IMR-90 (cell line): Measurements from ENCODE around the gene TMEM62. TPM values are rescaled to one million over a fixed set of nuclear protein-coding genes. Genes with fewer than 3 reads are reported as not detected.
A peak's percentile ranks its signal among the peaks of the same experiment; 100 is the strongest.

Experiments
- ATAC-seq: fragments of 200-7000 bp; cut with Tn5 transposase; 2 replicates; pipeline ENCODE4 v1.9.1; 2020; ENCODE audit warnings: low read depth, mild to moderate bottlenecking, moderate library complexity
- BruUV-seq: library from RNA; stranded (reverse); fragments of 400-500 nt; replicated peaks from 2 replicates; lab custom pipeline; 2021; lab: Mats Ljungman, UMichigan
- CTCF ChIA-PET: fragments of 300-600 bp; formaldehyde crosslinking; extraction: SDS; loops from one replicate; lab custom pipeline; 2021; ENCODE audit warnings: antibody characterized with exemption; lab: Yijun Ruan, JAX
- POLR2A ChIA-PET: fragments of 300-600 bp; sonication (Branson Sonifier 250); formaldehyde crosslinking; loops from one replicate; lab custom pipeline; 2022; ENCODE audit warnings: antibody characterized with exemption; ENCODE audit not compliant: unreplicated experiment; lab: Charles Lee
- DNase-seq: peaks from one replicate; pipeline ENCODE4 v3.0.0; 2013
- H2AFZ ChIP-seq: replicated peaks from 2 replicates; pipeline ENCODE3; 2013; ENCODE audit warnings: low read length, mild to moderate bottlenecking; ENCODE audit not compliant: poor library complexity
- H2AK5ac ChIP-seq: 2 replicates; pipeline ENCODE4 v1.6.1; 2013; ENCODE audit warnings: low read depth, low read length, inconsistent platforms
- H2AK9ac ChIP-seq: replicated peaks from 2 replicates; pipeline ENCODE3; 2013; ENCODE audit warnings: mild to moderate bottlenecking, low read depth, low read length, moderate library complexity; ENCODE audit not compliant: poor library complexity
- H2BK120ac ChIP-seq: 2 replicates; pipeline ENCODE4 v1.6.1; 2013; ENCODE audit warnings: low read depth, low read length, inconsistent platforms
- H2BK15ac ChIP-seq: 3 replicates; pipeline ENCODE4 v1.6.1; 2013; ENCODE audit warnings: low read depth, low read length, inconsistent platforms
- H2BK20ac ChIP-seq: 2 replicates; pipeline ENCODE4 v1.6.1; 2013; ENCODE audit warnings: low read depth, mild to moderate bottlenecking, inconsistent platforms, low read length, moderate library complexity
- H2BK5ac ChIP-seq: 2 replicates; pipeline ENCODE4 v1.6.1; 2013; ENCODE audit warnings: mild to moderate bottlenecking, low read depth, low read length, inconsistent platforms; ENCODE audit not compliant: poor library complexity, severe bottlenecking
- H3K14ac ChIP-seq: replicated peaks from 2 replicates; pipeline ENCODE4 v1.6.1; 2013; ENCODE audit warnings: low read depth, low read length, inconsistent platforms
- H3K18ac ChIP-seq: 2 replicates; pipeline ENCODE4 v1.6.1; 2013; ENCODE audit warnings: low read depth, low read length, control low read depth
- H3K23ac ChIP-seq: 2 replicates; pipeline ENCODE4 v1.6.1; 2013; ENCODE audit warnings: low read depth, low read length, inconsistent platforms
- H3K27ac ChIP-seq: 2 replicates; pipeline ENCODE4 v1.5.1; 2013; ENCODE audit warnings: mild to moderate bottlenecking, control low read depth, low read length; ENCODE audit not compliant: insufficient read depth
- H3K27me3 ChIP-seq: 2 replicates; pipeline ENCODE4 v1.6.1; 2013; ENCODE audit warnings: low read length; ENCODE audit not compliant: control insufficient read depth, insufficient read depth
- H3K36me3 ChIP-seq: 2 replicates; pipeline ENCODE4 v1.6.1; 2013; ENCODE audit warnings: low read length, mixed read lengths; ENCODE audit not compliant: control insufficient read depth, insufficient read depth
- H3K4ac ChIP-seq: 2 replicates; pipeline ENCODE4 v1.6.1; 2013; ENCODE audit warnings: low read depth, low read length, inconsistent platforms
- H3K4me1 ChIP-seq: 2 replicates; pipeline ENCODE4 v1.6.1; 2013; ENCODE audit warnings: low read length, mixed read lengths; ENCODE audit not compliant: control insufficient read depth, insufficient read depth
- H3K4me2 ChIP-seq: 2 replicates; pipeline ENCODE4 v1.6.1; 2013; ENCODE audit warnings: low read depth, mild to moderate bottlenecking, control low read depth, low read length, moderate library complexity
- H3K4me3 ChIP-seq: 2 replicates; pipeline ENCODE4 v1.5.1; 2013; ENCODE audit warnings: low read depth, mild to moderate bottlenecking, control low read depth, low read length, moderate library complexity; ENCODE audit not compliant: insufficient read depth
- H3K56ac ChIP-seq: 2 replicates; pipeline ENCODE4 v1.6.1; 2013; ENCODE audit warnings: low read length, inconsistent platforms; ENCODE audit not compliant: insufficient read depth; ENCODE audit errors: extremely low read depth
- H3K79me1 ChIP-seq, 2 experiments: 2 replicates each; pipeline ENCODE4 v1.6.1; 2013; ENCODE audit warnings: low read length in 2 of 2, inconsistent platforms in 1 of 2, low read depth in 1 of 2
- H3K9ac ChIP-seq: 2 replicates; pipeline ENCODE4 v1.6.1; 2013; ENCODE audit warnings: low read depth, low read length, control low read depth
- H3K9me1 ChIP-seq: 2 replicates; pipeline ENCODE4 v1.6.1; 2013; ENCODE audit warnings: low read length, inconsistent platforms; ENCODE audit not compliant: insufficient read depth
- H3K9me3 ChIP-seq: 2 replicates; pipeline ENCODE4 v1.6.1; 2013; ENCODE audit warnings: low read length; ENCODE audit not compliant: control insufficient read depth, insufficient read depth
- H4K20me1 ChIP-seq: 2 replicates; pipeline ENCODE4 v1.6.1; 2013; ENCODE audit warnings: low read length, inconsistent platforms; ENCODE audit not compliant: insufficient read depth
- H4K5ac ChIP-seq: 2 replicates; pipeline ENCODE4 v1.6.1; 2013; ENCODE audit warnings: mild to moderate bottlenecking, low read depth, low read length, control low read depth
- H4K8ac ChIP-seq, 2 experiments: 2 replicates each; pipeline ENCODE4 v1.6.1; 2013; ENCODE audit warnings: low read depth in 2 of 2, low read length in 2 of 2, control low read depth in 1 of 2, inconsistent platforms in 1 of 2
- H4K91ac ChIP-seq: 2 replicates; pipeline ENCODE4 v1.6.1; 2013; ENCODE audit warnings: low read depth, low read length, inconsistent platforms; ENCODE audit not compliant: insufficient read depth
- CEBPB ChIP-seq: IDR thresholded peaks from 2 replicates; pipeline ENCODE4 v1.6.1; 2012; ENCODE audit warnings: low read depth, low read length, improper control_type of control experiment
- CHD1 ChIP-seq: IDR thresholded peaks from 2 replicates; pipeline ENCODE4 v1.6.1; 2012; ENCODE audit warnings: low read depth, low read length, improper control_type of control experiment
- CTCF ChIP-seq: conservative IDR thresholded peaks from 2 replicates; pipeline ENCODE4 v1.5.1; 2012; ENCODE audit warnings: mild to moderate bottlenecking, low read depth, low read length, improper control_type of control experiment
- ELK1 ChIP-seq: fragments of 150-350 bp; IDR thresholded peaks from 2 replicates; pipeline ENCODE4 v1.6.1; 2016; ENCODE audit warnings: low read depth, mild to moderate bottlenecking, low read length, moderate library complexity, borderline replicate concordance
- FOS ChIP-seq: fragments of 150-350 bp; IDR thresholded peaks from 2 replicates; pipeline ENCODE4 v1.6.1; 2016; ENCODE audit warnings: low read depth, low read length
- MAFK ChIP-seq: IDR thresholded peaks from 2 replicates; pipeline ENCODE4 v1.6.1; 2012; ENCODE audit warnings: low read depth, low read length, improper control_type of control experiment
- MAZ ChIP-seq: IDR thresholded peaks from 2 replicates; pipeline ENCODE4 v1.6.1; 2012; ENCODE audit warnings: low read depth, mild to moderate bottlenecking, low read length, improper control_type of control experiment, moderate library complexity, borderline replicate concordance
- NFE2L2 ChIP-seq: fragments of 150-350 bp; IDR thresholded peaks from 2 replicates; pipeline ENCODE4 v1.6.1; 2016; ENCODE audit warnings: low read depth, mild to moderate bottlenecking, low read length
- POLR2A ChIP-seq: IDR thresholded peaks from 2 replicates; pipeline ENCODE4 v1.6.1; 2012; ENCODE audit warnings: mild to moderate bottlenecking, low read depth, low read length
- RAD21 ChIP-seq: IDR thresholded peaks from 2 replicates; pipeline ENCODE4 v1.6.1; 2012; ENCODE audit warnings: low read length, improper control_type of control experiment
- RCOR1 ChIP-seq: IDR thresholded peaks from 2 replicates; pipeline ENCODE4 v1.6.1; 2012; ENCODE audit warnings: mild to moderate bottlenecking, low read length, improper control_type of control experiment; ENCODE audit not compliant: insufficient replicate concordance
- WGBS, 2 experiments: methylation state at CpG; one replicate each; pipeline versions ENCODE4 v1.1.5 to v1.1.7; 2013; ENCODE audit warnings: missing lambda C conversion rate in 2 of 2; ENCODE audit not compliant: insufficient read length in 1 of 2; ENCODE audit errors: extremely low coverage in 2 of 2; 5-methylcytosine and 5-hydroxymethylcytosine counted together
- dilution Hi-C: fragments of 300-500 bp; cut with HindIII; formaldehyde crosslinking; loops from one replicate; pipeline ENCODE4 v1.14.3; 2018; ENCODE audit warnings: low sequenced_read_pairs; ENCODE audit not compliant: unreplicated experiment
- in situ Hi-C: fragments of 300-500 bp; cut with MboI; formaldehyde crosslinking; loops from 3 replicates; pipeline ENCODE4 v1.14.3; 2019; ENCODE audit warnings: low sequenced_read_pairs, inconsistent platforms, mixed read lengths
- intact Hi-C: fragments of 100-400 bp; cut with micrococcal nuclease; formaldehyde crosslinking; loops from 2 replicates; pipeline ENCODE4 v1.10.0; 2022
- polyA plus RNA-seq, 3 experiments: library from polyadenylated mRNA; depleted of rRNA; stranded (reverse); fragments of >200 nt; gene quantifications; 2 replicates each; pipeline ENCODE4 v1.2.3, GENCODE V29; 2012; ENCODE audit warnings: low replicate concordance in 1 of 3
- total RNA-seq: library from RNA; depleted of rRNA; stranded (reverse); fragments of >200 nt; gene quantifications from 2 replicates; pipeline ENCODE4 v1.2.3, GENCODE V29; 2012
- TF ChIP-seq, protein P1 (sequence below): fragments of 150-350 bp; IDR thresholded peaks from 2 replicates; pipeline ENCODE4 v1.6.1; 2017; ENCODE audit warnings: mild to moderate bottlenecking, antibody characterized with exemption, low read length, low read depth

Gene TMEM62
- total and polyA plus RNA-seq, 2 of the 4 experiments (the other 2 are of a cell fraction), result 3.7 to 5.6 TPM

DNA sequence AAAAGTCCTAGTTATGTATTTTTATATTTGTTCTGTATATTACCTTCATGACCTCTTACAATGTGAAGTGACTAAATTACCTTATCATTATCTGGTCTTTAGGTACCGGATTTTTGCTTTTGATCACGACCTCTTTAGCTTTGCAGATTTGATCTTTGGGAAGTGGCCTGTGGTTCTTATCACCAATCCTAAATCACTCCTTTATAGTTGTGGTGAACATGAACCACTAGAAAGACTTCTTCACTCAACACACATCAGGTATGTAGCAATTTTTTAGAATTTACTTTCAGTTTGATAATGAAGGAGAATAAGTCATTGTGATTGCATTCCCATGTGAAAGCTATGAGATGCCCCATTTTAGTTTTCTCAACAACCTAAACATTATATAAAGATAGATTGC, 18.3 kb downstream of the TMEM62 start:
- Histone ChIP-seq H3K9me3 (no peaks in the 10 kb centered on the region), H2BK5ac (no peak overlapping the region), H3K4me3 (no peak overlapping the region), H3K18ac (no peak overlapping the region), H2BK120ac (peak overlapping the region; percentile 54; the same call in 1 of the 2 replicates), H3K27ac (no peak overlapping the region), H2AK5ac (no peak overlapping the region), H2BK20ac (no peak overlapping the region), H4K5ac (no peak overlapping the region; the same call in 1 of the 2 replicates), H3K4me1 (peaks cover 2% of the 10 kb centered on the region; the same call in 1 of the 2 replicates), H4K20me1 (no peaks in the 10 kb centered on the region), H2AK9ac (no peak overlapping the region), H3K4me2 (no peak overlapping the region), H3K79me1 (peaks cover 0 to 5% of the 10 kb centered on the region in 2 experiments; a peak in 3 of 4 replicates), H3K36me3 (peaks cover 8% of the 10 kb centered on the region), H4K91ac (no peak overlapping the region; the same call in 1 of the 2 replicates), H3K56ac (no peak overlapping the region), H3K27me3 (no peaks in the 10 kb centered on the region), H3K23ac (no peak overlapping the region), H3K4ac (no peak overlapping the region), H3K14ac (no peak overlapping the region; the same call in 1 of the 2 replicates), H3K9me1 (peaks cover 2% of the 10 kb centered on the region), H3K9ac (no peak overlapping the region), H2AFZ (no peak overlapping the region), H4K8ac (no peak overlapping the region), H2BK15ac (0 out of 3 replicates have a peak overlapping the region, but pooled peaks have one; percentile 13)
- intact Hi-C loops, result no loop called here
- in situ Hi-C loops, result no loop called here
- CTCF ChIA-PET, result interaction anchor here (0.5 to 1.2 kb wide), 2 partner anchors 8 to 592 kb away, joined by 3 read pairs; no protein-coding TSS in a partner anchor
- dilution Hi-C loops, result no loop called here
- ATAC-seq, result no peak
- POLR2A ChIA-PET, result no interaction called here
- no CpG with 5 or more reads among the region's 2 CpGs for WGBS, 2 experiments
- DNase-seq, result no peak
- BruUV-seq, result no TSS peak
- TF ChIP-seq MAFK, result no peak
- TF ChIP-seq RAD21, result no peak
- no peak for TF ChIP-seq CHD1
- TF ChIP-seq CTCF, result no peak
- no peak for TF ChIP-seq ELK1
- TF ChIP-seq MAZ, result no peak
- TF ChIP-seq CEBPB, result no peak
- TF ChIP-seq, protein P1, sequence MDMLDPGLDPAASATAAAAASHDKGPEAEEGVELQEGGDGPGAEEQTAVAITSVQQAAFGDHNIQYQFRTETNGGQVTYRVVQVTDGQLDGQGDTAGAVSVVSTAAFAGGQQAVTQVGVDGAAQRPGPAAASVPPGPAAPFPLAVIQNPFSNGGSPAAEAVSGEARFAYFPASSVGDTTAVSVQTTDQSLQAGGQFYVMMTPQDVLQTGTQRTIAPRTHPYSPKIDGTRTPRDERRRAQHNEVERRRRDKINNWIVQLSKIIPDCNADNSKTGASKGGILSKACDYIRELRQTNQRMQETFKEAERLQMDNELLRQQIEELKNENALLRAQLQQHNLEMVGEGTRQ, result no peak
- TF ChIP-seq RCOR1, result no peak
- no peak for TF ChIP-seq POLR2A
- no peak for TF ChIP-seq NFE2L2
- TF ChIP-seq FOS, result no peak
